ENCODE data around the gene CEACAM1.
"Not testable (repeated sequence)": the region's sequence is repeated elsewhere in the genome, so short reads cannot be mapped to it uniquely, and the experiment has no call there.

Gene CEACAM1

GRCh38 chr19:42560731-42561130 is 32.5 kb upstream of the CEACAM1 start:
- no peak overlapping the region for H3K9ac ChIP-seq (ENCODE audit: low read depth, low read length)
- no peak overlapping the region for H3K27ac ChIP-seq (ENCODE audit: low read depth, low read length)
- no peaks in the 10 kb centered on the region for H3K36me3 ChIP-seq (ENCODE audit: control insufficient read depth, insufficient read depth, low read length)
- H3K9me3 ChIP-seq (ENCODE audit: control insufficient read depth, insufficient read depth, low read length): no peaks in the 10 kb centered on the region
- H3K4me1 ChIP-seq (ENCODE audit: control insufficient read depth, insufficient read depth, low read length): peaks cover 17% of the 10 kb centered on the region
- H3K27me3 ChIP-seq (ENCODE audit: control insufficient read depth, insufficient read depth, low read length): no peaks in the 10 kb centered on the region
- H3K4me3 ChIP-seq (ENCODE audit: low read depth, low read length): no peak overlapping the region

- Histone ChIP-seq H3K9me3 (ENCODE audit: control insufficient read depth, insufficient read depth, low read length) (no peaks in the 10 kb centered on the region), H3K27me3 (ENCODE audit: control insufficient read depth, insufficient read depth, low read length) (no peaks in the 10 kb centered on the region), H3K4me1 (ENCODE audit: control insufficient read depth, insufficient read depth, low read length) (peaks cover 22% of the 10 kb centered on the region), H3K36me3 (ENCODE audit: control insufficient read depth, insufficient read depth, low read length) (no peaks in the 10 kb centered on the region), H3K4me3 (ENCODE audit: low read depth, low read length) (no peak overlapping the region), H3K9ac (ENCODE audit: low read depth, low read length) (no peak overlapping the region), H3K27ac (ENCODE audit: low read depth, low read length) (no peak overlapping the region)
Measured at GRCh38 chr19:42558450-42559150, 30.3 kb upstream of the CEACAM1 start.

DNA sequence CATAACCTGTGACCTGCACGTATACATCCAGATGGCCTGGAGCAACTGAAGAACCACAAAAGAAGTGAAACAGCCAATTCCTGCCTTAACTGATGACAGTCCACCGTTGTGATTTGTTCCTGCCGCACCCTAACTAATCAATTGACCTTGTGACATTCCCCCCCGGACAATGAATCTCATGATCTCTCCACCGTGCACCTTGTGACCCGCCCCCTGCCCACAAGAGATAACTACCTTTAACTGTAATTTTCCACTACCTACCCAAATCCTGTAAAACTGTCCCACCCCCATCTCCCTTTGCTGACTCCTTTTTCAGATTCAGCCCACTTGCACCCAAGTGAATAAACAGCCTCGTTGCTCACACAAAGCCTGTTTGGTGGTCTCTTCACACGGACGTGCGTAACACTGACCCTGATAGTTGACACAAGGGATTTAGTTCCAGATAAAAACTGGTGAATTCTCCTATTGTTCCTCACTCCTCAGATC is 29.1 kb upstream of the CEACAM1 start:
- H3K4me3 ChIP-seq (ENCODE audit: low read depth, low read length); H3K9me3 ChIP-seq (ENCODE audit: control insufficient read depth, insufficient read depth, low read length); H3K36me3 ChIP-seq (ENCODE audit: control insufficient read depth, insufficient read depth, low read length); H3K27me3 ChIP-seq (ENCODE audit: control insufficient read depth, insufficient read depth, low read length); H3K9ac ChIP-seq (ENCODE audit: low read depth, low read length); H3K27ac ChIP-seq (ENCODE audit: low read depth, low read length): not testable (repeated sequence)
- peaks cover 22% of the 10 kb centered on the region for H3K4me1 ChIP-seq (ENCODE audit: control insufficient read depth, insufficient read depth, low read length)

GRCh38 chr19:42555801-42556200 is 27.5 kb upstream of the CEACAM1 start:
- no peak overlapping the region for H3K9ac ChIP-seq (ENCODE audit: low read depth, low read length)
- H3K4me3 ChIP-seq (ENCODE audit: low read depth, low read length): no peak overlapping the region
- no peaks in the 10 kb centered on the region for H3K9me3 ChIP-seq (ENCODE audit: control insufficient read depth, insufficient read depth, low read length)
- no peaks in the 10 kb centered on the region for H3K36me3 ChIP-seq (ENCODE audit: control insufficient read depth, insufficient read depth, low read length)
- no peaks in the 10 kb centered on the region for H3K27me3 ChIP-seq (ENCODE audit: control insufficient read depth, insufficient read depth, low read length)
- peaks cover 22% of the 10 kb centered on the region for H3K4me1 ChIP-seq (ENCODE audit: control insufficient read depth, insufficient read depth, low read length)
- no peak overlapping the region for H3K27ac ChIP-seq (ENCODE audit: low read depth, low read length)

DNA sequence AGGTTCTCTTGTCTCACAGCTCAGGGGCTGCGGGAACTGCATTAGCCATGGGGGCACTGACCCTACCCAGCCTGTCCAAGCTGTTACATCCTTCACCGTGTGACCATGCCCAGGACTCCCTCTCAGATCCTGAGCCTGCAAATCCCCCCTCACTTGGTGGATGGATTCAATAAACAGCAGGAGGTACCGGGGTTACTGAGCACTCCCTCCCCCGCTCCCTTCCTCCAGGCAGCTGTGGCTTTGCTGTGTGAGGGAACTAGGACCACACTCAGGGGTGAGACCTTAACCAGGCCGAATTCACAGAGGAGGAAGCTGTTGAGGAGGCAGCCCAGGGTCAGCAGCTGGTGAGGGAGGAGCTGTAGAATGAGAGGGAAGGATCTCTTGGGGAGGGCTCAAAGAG is 27.0 kb upstream of the CEACAM1 start:
- Histone ChIP-seq H3K4me3 (ENCODE audit: low read depth, low read length) (no peak overlapping the region), H3K9ac (ENCODE audit: low read depth, low read length) (no peak overlapping the region), H3K27me3 (ENCODE audit: control insufficient read depth, insufficient read depth, low read length) (no peaks in the 10 kb centered on the region)

DNA sequence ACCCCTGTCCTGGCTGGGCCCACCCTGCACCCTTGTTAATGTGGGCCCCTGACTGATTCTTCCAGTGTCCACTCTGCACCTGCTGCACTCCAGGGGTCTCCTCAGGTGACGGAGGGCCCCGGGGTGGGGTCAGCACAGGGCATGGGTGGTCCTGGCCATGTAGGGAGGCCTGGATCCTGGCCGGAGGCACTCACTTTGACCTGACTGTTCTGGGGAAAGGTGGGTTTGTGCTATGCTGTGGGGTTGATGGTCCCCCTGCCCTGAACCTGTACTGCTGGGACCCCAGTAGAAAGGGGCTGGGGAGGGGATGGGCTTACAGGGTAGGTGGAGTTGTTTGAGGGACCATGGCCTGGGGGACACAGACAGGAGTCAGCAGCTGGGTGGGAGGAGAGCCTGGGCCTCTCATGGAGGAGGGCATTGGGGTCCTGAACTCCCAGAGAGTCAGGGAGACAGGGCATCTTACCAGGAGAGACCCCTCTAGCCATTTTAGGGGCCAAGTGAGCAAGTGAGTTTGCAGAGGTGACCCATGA is 25.8 kb upstream of the CEACAM1 start:
- H3K4me3 ChIP-seq (ENCODE audit: low read depth, low read length): no peak overlapping the region
- no peak overlapping the region for H3K27ac ChIP-seq (ENCODE audit: low read depth, low read length)
- no peaks in the 10 kb centered on the region for H3K36me3 ChIP-seq (ENCODE audit: control insufficient read depth, insufficient read depth, low read length)
- peaks cover 15% of the 10 kb centered on the region for H3K4me1 ChIP-seq (ENCODE audit: control insufficient read depth, insufficient read depth, low read length)
- no peaks in the 10 kb centered on the region for H3K27me3 ChIP-seq (ENCODE audit: control insufficient read depth, insufficient read depth, low read length)
- peaks cover 3% of the 10 kb centered on the region for H3K9me3 ChIP-seq (ENCODE audit: control insufficient read depth, insufficient read depth, low read length)
- no peak overlapping the region for H3K9ac ChIP-seq (ENCODE audit: low read depth, low read length)

More for the DNA sequence above, 27.0 kb upstream of the CEACAM1 start:
- no peak overlapping the region for H3K27ac ChIP-seq (ENCODE audit: low read depth, low read length)
- peaks cover 22% of the 10 kb centered on the region for H3K4me1 ChIP-seq (ENCODE audit: control insufficient read depth, insufficient read depth, low read length)
- peaks cover 2% of the 10 kb centered on the region; the same call in 1 of the 2 replicates for H3K9me3 ChIP-seq (ENCODE audit: control insufficient read depth, insufficient read depth, low read length)
- no peaks in the 10 kb centered on the region for H3K36me3 ChIP-seq (ENCODE audit: control insufficient read depth, insufficient read depth, low read length)

DNA sequence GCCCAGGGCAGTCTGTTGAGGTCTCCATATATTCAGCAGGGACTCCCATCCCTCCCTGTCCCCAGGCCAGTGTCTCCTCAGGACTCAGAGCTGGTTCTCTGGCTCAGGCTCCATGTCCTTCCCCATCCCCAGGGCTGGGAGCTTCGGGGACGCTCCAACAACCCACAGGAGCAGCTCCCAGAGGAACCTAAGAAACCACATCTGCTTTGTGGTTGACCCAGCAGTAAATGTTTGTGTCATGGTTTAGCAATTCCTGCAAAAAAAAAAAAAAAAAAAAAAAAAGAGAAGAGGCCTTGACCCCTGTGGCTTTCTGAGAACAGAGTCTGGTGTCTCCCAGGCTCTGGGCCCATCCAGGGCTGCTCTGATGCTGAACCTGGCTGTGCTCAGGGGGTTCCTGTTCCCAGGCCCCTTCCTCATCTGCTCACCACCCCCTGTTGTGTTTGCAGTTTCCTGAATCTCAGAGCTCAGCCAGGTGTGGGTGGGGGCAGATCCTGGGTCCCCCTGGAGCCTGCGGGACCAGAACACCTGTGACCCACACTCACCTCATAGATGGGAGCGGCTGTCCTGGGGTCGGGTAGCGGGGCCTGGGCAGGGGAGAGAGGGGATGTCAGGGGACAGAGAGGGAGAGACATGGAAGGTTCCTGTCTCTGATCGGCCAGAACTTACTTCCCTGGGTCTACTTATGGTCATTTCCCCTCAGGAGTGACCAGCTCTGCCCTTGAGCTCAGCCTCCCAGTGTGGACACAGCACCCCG is 25.2 kb upstream of the CEACAM1 start:
- H3K27me3 ChIP-seq (ENCODE audit: control insufficient read depth, insufficient read depth, low read length): no peaks in the 10 kb centered on the region
- H3K27ac ChIP-seq (ENCODE audit: low read depth, low read length): no peak overlapping the region
- H3K9me3 ChIP-seq (ENCODE audit: control insufficient read depth, insufficient read depth, low read length): peaks cover 8% of the 10 kb centered on the region

DNA sequence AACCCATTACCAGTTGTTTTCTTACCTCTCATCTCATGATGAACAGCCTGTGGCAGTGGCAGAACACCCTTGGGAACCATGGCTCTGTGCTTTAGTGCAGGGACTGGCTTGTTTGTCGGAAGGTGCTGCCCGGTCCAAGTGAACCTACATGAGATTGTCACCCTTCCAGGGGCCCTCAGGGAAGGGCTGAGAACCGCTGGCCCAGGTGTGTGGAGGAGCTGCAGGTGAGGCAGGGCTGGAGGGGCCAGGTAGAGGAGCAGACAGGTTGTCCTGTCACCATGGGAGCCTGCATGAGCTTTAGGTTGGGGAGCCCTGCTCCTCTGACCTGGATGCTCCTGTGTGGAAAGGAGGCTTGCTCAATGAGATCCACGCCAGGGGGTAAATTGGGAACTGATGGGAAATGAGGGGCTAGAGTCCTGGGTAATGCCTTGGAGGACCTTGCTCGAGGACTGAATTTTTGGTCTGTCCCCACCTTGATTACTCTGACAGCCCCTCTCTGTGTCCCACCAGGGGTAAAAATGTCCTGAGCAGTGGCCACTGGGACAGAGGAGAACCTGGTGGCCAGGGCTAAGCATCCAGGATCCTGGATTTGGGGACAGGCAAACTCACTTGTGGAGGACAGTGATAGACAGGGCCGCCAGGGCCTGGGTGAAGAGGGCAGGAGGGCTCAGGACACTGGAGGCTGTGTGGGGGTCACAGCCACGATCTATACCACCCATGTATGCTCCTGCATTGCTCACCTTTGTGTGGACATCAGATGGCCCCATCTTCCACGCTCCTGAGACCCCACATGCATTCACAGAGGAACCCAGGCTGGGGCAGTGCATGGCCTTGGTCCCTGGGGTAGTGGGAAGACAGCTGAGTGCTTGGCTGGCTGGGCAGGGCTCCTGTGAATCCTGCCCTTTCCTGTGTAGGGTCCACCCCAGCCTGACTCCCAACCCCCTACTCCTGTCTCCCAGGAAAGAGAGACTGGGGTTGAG is 24.1 kb upstream of the CEACAM1 start:
- H3K9ac ChIP-seq (ENCODE audit: low read depth, low read length): no peak overlapping the region
- peaks cover 8% of the 10 kb centered on the region for H3K9me3 ChIP-seq (ENCODE audit: control insufficient read depth, insufficient read depth, low read length)
- no peak overlapping the region for H3K4me3 ChIP-seq (ENCODE audit: low read depth, low read length)
- peaks cover 5% of the 10 kb centered on the region for H3K4me1 ChIP-seq (ENCODE audit: control insufficient read depth, insufficient read depth, low read length)
- no peak overlapping the region for H3K27ac ChIP-seq (ENCODE audit: low read depth, low read length)
- H3K27me3 ChIP-seq (ENCODE audit: control insufficient read depth, insufficient read depth, low read length): no peaks in the 10 kb centered on the region
- no peaks in the 10 kb centered on the region for H3K36me3 ChIP-seq (ENCODE audit: control insufficient read depth, insufficient read depth, low read length)

More for the DNA sequence above, 25.2 kb upstream of the CEACAM1 start:
- Histone ChIP-seq H3K36me3 (ENCODE audit: control insufficient read depth, insufficient read depth, low read length) (no peaks in the 10 kb centered on the region), H3K9ac (ENCODE audit: low read depth, low read length) (no peak overlapping the region), H3K4me1 (ENCODE audit: control insufficient read depth, insufficient read depth, low read length) (peaks cover 9% of the 10 kb centered on the region), H3K4me3 (ENCODE audit: low read depth, low read length) (no peak overlapping the region)

GRCh38 chr19:42550521-42550920 is 22.2 kb upstream of the CEACAM1 start:
- H3K27me3 ChIP-seq (ENCODE audit: control insufficient read depth, insufficient read depth, low read length); H3K36me3 ChIP-seq (ENCODE audit: control insufficient read depth, insufficient read depth, low read length); H3K9me3 ChIP-seq (ENCODE audit: control insufficient read depth, insufficient read depth, low read length); H3K9ac ChIP-seq (ENCODE audit: low read depth, low read length); H3K4me3 ChIP-seq (ENCODE audit: low read depth, low read length); H3K27ac ChIP-seq (ENCODE audit: low read depth, low read length); H3K4me1 ChIP-seq (ENCODE audit: control insufficient read depth, insufficient read depth, low read length): not testable (repeated sequence)

GRCh38 chr19:42549067-42549466 is 20.8 kb upstream of the CEACAM1 start:
- H3K4me1 ChIP-seq (ENCODE audit: control insufficient read depth, insufficient read depth, low read length); H3K27me3 ChIP-seq (ENCODE audit: control insufficient read depth, insufficient read depth, low read length): not testable (repeated sequence)

More at GRCh38 chr19:42549067-42549466, 20.8 kb upstream of the CEACAM1 start:
- H3K9ac ChIP-seq (ENCODE audit: low read depth, low read length); H3K9me3 ChIP-seq (ENCODE audit: control insufficient read depth, insufficient read depth, low read length); H3K4me3 ChIP-seq (ENCODE audit: low read depth, low read length); H3K36me3 ChIP-seq (ENCODE audit: control insufficient read depth, insufficient read depth, low read length); H3K27ac ChIP-seq (ENCODE audit: low read depth, low read length): not testable (repeated sequence)

Data from HUES48 (cell line).